NCI-H82 treated with DMSO at 0.1 percent for 48 hours (cell line): ENCODE data around the gene RMRP.
"Not testable (repeated sequence)": the region's sequence is repeated elsewhere in the genome, so short reads cannot be mapped to it uniquely, and the experiment has no call there.

Experiments
- DNase-seq: peaks from one replicate; lab custom pipeline; 2025; ENCODE audit not compliant: unreplicated experiment; lab: John Stamatoyannopoulos, UW

RMRP gene

DNA sequence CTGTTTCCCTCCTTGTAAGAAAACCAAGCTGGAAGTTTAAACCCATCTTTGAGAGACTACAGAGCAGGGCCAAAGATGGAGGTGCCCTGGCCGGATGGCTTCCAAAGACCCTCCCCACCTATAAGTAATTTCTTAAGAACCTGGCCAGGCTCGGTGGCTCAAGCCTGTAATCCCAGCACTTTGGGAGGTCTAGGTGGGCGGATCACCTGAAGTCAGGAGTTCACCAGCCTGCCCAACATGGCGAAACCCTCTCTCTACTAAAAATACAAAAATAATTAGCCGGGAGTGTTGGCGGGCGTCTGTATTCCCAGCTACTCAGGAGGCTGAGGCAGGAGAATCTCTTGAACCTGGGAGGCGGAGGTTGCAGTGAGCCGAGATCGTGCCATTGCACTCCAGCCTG lies 12.1 kb downstream of the RMRP start:
- DNase-seq, result not testable (repeated sequence)

DNA sequence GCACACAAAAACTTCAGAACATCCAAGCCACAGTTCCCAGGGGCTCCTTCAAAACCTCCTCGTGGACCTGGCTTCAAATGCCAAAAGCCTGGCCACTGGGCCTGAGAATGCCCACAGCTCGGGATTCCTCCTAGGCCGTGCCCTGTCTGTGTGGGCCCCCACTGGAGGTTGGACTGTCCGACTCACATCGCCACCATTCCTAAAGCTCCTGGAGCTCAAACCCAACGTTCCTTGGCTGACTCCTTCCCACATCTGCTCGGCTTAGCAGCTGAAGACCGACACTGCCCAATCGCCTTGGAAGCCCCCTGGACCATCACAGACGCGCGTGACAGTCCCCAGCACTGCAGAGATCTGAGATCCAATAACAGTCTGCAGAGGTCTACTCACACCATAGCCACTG lies 14.8 kb downstream of the RMRP start:
- no peak for DNase-seq

DNA sequence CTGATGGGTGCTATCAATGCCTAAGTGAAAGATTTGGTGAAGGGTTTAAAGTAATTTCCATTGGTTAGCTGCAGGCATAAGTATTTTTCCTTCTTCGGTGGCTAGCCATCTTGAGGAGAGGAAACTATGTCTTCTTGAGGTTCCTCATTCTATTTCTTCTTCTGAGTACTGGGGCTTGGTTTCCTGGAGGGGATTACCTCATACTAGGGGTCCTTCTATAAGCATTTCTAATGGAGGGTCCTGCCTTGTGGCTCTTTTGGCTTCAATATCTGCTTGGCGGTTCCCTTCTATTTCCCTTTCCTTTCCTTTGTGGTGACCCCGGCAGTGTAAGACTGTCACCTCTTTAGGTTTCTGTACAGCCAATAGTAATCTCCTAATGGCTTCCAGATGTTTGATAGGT lies 16.3 kb downstream of the RMRP start:
- DNase-seq, result not testable (repeated sequence)

DNA sequence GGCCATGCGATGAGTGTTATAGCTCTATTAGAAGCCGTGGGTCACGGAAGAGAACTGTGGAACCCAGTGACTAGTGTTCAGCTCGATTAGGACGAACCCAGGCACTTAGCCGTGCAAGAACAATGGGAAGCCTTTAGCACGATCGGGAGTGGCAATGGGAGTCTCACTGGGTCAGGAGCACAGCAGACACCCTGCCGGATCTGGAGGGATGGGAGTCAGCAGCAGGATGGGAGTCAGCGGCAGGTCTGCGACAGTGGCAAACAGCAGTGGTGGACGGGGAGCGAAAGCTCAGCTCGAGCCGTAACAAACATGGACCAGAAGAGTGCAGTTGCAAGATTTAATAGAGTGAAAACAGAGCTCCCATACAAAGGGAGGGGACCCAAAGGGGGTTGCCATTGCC lies 17.4 kb downstream of the RMRP start:
- DNase-seq, result not testable (repeated sequence)

DNA sequence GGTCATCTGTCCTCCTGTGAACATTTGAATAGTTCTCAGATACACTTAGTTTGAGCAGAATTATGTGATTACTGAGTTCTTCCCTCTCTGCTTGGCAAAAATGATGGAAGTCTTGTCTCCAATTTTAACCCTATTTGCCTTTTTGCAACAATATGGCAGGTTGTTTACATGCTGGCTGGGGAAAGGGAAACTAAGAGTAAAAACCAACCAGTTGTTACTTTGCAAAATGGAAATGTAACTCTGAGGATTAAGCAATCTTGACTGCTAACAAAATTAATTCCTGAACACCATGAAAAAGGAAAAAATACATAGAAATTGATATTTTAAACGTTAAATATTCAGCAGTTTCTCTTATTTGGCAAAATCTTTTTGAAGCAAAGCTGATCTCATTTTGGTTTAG lies 18.2 kb downstream of the RMRP start:
- no peak for DNase-seq

DNA sequence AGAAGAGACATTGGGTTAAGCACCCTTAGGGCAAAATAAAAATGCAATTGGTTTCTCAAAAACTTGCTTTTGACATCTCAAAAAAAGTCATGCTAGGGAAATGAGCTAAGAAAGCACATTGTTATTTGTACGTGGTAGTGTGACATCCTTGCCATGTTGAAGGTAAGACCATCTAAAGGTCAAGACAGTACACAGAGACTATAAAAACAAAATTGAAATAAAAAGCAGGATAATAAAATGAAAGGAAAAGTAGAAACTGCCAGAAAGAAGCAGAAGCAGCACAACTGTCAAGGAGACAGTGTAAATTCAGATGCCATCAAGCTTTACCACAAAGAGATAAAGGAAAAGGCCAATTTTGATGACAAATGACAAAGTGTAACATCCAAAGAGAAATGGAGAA lies 18.6 kb downstream of the RMRP start:
- DNase-seq, result not testable (repeated sequence)

DNA sequence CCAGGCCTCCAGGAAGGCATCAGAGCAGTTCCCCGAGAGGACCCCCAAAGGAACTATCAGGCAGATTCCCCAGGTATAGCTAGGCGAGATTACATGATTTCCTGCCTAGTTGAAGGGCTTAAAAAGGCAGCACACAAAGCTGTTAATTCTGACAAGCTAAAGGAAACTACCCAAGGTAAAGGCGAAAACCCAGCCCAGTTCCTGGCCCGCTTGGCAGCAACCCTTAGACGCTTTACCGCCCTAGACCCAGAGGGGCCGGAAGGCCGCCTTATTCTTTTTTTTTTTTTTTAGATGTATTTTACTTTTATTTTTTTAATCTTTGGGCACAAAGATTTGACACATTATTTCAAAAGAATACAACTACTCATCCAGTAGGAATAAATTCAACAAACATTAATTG lies 19.1 kb downstream of the RMRP start:
- DNase-seq, result not testable (repeated sequence)

DNA sequence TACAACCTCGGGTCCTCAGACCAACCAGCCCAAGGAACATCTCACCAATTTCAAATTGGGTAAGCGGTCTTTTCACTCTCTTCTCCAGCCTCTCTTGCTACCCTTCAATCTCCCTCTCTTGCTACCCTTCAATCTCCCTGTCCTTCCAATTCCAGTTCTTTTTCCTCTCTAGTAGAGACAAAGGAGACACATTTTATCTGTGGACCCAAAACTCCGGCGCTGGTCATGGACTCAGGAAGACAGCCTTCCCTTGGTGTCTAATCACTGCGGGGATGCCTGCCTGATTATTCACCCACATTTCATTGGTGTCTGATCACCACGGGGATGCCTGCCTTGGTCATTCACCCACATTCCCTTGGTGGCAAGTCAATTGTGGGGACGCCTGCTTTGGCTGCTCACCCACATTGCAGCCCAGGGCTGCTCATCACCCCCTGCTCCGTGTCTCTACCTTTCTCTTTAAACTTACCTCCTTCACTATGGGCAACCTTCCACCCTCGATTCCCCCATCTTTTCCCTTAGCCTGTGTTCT lies 20.3 kb downstream of the RMRP start:
- DNase-seq, result not testable (repeated sequence)

DNA sequence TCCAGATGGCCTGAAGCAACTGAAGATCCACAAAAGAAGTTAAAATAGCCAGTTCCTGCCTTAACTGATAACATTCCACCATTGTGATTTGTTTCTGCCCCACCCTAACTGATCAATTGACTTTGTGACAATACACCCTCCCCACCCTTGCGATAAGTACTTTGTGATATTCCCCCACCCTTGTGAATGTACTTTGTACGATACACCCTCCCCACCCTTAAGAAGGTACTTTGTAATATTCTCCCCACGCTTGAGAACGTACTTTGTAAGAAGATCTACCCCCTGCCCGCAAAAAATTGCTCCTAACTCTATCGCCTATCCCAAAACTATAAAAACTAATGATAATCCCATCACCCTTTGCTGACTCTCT lies 21.0 kb downstream of the RMRP start:
- DNase-seq, result not testable (repeated sequence)

DNA sequence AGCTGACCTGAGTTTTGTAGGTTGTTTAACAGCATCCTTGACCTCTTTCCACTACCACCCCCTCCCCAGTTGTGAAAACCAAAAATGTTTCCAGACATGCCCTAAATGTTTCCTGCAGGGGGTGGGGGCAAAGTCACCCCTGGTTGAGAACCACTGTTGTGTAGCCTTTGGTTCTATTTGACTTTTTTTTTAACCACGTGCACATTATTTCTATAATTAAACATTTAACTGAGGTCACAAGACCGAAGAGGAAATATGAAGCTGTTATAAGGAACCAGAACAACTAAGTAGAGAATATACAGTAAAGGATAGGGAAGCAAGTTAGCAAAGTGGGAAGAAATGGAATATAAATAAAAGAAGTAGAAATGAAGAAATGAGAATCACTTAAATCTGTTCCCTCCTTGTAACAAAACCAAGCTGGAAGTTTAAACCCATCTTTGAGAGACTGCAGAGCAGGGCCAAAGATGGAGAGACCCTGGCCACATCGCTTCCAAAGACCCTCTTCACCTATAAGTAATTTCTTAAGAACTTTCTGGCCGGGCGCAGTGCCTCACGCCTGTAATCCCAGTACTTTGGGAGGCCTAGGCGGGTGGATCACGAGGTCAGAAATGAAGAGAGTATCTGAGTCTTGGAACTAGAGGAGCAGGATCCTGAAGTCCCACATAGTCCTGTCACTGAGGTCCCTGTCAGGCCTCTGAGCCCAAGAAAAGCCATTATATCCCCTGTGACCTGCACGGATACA lies 21.5 kb downstream of the RMRP start:
- no peak for DNase-seq

DNA sequence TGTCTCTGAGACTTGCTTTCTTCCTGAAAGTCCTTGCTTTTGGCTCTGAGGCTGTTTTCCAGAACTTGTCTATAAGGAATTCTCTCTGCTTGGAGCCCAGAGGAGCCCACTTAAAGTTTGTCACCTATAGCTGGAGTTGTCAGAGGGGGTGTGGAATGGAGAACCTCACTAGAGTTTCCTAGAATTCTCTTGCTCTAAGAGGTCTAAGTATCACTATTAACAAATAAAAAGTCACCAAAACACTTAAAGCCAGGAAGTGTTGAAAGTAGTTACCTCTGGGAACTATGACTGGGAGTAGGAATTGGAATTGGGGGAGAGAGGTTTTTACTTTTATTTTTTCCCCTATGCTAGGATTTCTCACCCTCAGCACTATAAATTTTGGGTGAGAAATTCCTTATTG lies 22.1 kb downstream of the RMRP start:
- DNase-seq, result no peak

DNA sequence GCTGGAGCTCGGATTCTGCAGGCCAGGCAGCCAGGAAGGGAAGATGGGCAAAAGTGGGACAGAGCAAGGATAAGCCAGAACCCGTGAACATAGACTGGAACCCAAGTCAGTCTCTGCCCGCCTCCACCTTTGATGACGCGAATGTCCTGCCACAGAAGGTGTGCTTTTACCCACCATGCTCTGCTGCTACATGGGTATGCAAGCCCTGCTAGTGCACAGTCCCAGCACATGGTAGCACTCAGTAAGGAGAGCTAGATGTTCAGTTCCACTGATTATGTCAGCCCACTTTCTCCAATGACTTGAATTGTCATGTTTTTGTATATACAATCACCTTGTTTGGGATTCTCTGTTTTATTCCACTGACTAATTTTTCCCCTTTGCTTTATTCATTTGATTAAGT lies 28.2 kb downstream of the RMRP start:
- no peak for DNase-seq

DNA sequence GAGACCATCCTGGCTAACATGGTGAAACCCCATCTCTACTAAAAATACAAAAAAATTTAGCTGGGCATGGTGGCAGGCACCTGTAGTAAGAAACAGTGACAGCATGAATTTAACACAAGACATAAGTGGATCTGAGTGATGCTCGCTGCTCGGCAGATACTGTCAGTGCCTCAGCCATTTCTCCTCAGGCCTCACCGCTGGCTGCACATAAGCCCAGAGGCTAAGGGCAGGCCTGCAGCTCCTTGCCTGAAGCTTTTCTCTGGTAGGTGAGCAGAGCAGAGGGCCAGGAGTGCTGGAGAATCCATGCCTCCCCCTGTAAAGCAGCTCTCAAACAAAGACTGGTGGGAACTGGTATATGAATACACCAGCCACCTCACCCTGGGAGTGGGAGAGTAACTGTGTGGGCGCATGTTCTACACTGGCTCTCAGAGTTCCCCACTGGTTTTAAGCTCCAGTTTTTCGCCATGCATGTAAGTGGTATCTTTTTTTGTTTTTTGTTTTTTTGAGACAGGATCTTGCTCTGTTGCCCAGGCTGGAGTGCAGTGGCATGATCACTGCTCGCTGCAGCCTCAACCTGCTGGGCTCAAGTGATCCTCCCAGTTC lies 29.3 kb downstream of the RMRP start:
- DNase-seq, result no peak

DNA sequence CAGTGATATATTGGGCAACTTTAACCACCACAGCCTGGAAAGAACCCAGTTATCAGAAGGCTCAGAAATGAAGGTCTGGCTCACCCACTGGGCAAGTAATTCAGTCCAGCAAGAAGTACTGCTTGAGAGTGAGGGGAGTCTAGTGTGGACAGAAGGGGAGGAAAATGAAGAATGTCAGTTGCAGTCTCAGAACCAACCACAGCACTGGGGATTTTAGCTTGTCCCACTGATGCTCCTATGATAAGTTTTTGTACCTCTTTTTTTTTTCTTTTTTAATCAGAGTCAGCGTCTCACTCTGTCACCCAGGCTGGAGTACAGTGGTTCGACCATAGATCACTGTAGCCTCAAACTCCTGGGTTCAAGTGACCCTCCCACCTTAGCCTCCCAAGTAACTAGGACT lies 30.2 kb downstream of the RMRP start:
- DNase-seq, result no peak

DNA sequence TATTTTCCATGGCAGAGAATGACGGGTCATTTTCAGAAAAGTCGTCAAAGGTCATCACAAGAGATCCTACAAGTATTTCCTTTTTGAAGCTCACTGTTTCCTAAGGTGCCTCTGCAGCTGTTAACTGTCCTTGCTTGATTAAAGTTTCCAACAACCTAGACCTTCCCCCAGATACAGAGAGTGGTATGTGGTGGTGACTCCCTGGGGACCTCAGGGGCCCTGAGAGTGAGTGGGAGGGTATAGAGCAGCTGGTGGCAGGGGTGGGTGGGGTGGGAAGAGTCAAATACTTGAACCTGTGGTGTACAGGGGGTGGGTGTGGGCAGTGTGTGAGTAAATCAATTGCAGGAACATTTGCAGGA lies 38.0 kb downstream of the RMRP start:
- no peak for DNase-seq

DNA sequence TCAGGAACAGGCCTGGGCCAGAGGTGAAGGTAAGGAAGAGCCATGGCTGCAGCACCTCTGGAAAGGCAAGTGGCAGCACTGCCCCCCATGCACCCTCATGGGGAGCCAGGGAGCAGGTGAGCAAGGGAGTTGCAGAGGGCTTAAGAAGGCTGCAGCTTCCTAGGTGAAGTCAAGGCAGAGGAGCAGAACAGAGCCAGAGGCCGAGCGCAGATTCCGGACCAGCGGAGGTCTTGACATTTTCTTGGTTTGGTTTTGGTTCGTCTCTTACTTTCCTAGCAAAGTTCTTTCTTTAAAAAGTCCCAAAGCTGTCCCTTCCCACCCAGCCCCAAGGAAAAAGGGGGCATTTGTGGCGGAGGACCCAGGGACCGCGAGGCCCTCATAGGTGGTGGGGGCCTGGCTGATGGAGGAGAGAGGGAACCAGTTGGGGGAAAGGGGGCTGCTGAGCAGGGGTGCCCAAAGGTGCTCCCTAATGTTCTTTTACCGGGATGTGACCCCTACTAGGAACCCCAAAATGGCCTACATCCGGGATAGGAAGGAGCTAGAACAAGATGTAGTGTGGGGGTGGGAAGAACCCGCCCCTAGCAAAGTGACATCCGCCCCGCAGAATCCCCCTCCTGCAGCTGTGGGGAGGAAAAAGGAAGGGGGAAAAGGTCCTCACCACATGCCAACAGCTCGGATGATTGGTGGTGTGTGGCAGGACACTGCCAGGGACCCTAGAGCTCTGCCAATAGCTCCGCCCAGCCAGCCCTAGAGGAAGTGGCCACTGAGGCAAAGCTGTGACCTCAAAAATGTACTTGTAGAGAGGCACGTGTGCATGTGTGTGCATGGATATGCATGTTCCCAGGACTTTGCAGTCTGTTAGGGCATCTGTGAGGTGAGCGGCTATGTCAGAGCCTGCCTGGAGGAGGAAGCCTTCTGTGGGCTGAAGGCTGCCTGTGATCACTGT lies 38.7 kb downstream of the RMRP start:
- DNase-seq, result no peak

DNA sequence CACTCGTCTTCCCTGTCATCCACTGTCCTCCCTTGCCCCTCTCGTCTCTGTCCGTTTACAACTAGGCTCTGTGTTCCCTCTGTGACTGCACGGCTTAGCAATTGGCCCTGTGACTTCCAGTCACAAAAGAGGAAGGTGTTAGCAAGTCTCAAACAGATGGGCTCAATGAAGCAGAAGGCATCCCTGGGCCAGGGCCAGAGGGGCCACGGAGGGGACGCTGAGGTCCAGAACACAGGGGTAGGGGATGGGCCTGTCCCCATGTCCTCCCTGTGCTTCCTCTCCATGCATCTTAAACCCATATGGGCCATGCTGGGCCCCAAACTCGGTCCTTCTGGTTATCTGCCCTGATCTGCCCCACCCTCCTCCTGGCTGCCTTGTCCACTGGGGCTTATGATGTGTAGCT lies 39.5 kb downstream of the RMRP start, which contains the start of gene CD72:
CD72 (minus strand) TSS at position 89 of the 403 bp plus-strand sequence. CDS start 110 bp downstream, outside the sequence.
- DNase-seq, result no peak

DNA sequence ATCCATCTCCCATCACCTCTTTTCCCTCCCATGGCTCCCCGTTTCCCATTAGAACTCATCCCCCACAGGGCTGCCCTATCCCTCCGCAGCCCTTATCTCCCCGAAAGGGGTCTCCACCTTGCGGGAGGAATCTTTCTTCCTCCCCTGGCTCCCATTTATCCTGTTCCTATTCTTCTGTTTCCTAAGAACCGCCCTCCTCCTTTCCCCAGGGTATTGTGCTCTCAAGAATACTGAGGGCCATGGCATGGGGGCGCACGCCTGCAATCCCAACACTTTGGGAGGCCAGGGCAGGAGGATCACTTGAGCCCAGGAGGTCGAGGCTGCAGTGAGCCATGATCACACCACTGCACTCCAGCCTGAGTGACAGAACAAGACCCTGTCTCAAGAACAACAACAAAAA lies 40.3 kb downstream of the RMRP start:
- DNase-seq, result no peak

DNA sequence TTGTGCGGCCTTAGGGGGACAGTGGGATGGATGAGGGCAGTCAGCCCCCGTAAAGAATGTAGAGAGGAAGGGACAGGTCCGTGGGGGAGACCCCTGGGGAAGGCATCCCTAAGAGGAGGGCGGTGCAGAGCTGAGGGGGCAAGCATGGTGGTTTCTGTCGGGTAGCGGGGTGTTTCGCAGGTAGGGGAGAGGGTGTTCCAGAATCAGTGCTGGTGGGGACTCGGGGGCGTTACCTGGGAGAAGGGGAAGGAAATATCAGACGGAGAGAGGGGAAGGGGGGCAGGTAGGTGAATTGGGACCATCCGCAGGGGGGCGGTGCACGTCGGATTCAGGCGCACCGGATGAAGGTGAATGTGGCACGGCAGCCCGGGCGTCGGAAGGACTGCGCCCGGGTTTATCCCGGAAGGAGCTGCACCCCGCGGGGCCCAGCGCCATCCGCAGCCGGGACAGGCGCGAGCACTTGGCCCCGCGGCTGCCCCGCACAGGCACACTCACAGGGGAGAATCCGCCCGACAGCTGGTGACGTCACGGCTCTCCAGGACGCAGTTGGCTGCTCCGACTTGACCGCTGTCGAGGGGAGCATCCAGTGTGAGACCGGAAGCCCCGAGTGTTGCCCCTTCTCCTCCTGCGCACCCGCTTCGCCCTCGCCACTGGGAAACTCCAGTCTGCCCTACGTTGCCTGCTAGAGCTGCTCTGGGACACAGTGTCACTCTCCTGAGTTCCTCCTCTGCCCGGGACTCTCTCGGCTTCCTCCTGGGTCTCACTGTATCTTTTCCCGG lies 40.9 kb downstream of the RMRP start:
- no peak for DNase-seq

DNA sequence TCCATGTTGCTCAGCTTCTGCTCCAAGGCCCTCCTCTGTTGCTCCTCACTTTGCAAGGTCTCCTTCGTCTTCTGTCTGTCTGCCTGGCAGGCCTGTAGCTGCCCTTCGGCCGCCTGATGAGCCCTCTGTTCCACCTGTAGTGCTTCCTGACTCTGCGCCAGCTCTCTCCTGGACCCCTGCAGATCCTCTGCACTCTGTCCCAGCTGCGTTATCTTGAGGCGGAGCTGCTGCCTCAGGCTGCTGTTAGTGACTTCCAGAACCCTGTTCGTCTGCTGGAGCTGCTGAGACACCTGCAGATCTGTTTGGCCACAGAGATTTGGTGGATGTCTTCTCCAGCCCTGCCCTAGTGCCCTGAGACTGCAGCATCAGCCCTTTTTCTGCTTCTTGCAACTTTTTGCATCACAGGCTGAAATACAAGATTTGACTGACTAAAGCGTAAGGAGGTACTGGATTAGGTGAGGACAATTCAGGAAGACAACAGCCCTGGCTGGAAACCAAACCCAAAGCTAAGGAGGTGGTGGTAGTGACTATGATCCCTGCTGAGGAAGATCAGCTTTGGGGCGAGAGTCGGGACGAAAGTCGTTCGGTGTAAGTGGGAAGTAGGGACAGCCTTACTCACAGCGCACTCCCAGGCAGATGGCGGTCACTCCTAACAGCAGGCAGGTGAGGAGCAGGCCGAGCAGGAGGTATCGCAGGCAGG lies 41.7 kb downstream of the RMRP start:
- no peak for DNase-seq
